Measurements from ENCODE around the gene ECD. TPM values are rescaled to one million over a fixed set of nuclear protein-coding genes. Genes with fewer than 3 reads are reported as not detected.

Gene ECD
- polyA plus RNA-seq, 1 donor from 2014 or later: 30.0 TPM

DNA sequence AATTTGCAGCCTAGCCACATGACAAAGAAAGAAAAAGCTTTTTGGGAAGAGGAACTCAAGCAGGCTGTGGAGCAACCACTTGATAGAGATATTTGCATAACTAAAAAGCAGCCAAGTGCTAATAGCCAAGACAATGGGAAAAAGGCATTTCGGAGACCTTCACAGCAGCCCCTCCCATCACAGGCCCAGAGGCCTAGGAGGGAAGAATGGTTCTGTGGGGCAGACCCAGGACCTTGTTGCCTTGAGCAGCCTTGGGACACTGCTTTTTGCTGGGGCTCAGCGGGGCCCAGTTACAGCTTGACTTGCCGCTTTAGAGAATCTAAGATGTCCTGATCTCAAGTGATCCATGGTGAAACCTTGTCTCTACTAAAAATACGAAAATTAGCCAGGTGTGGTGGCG is 38.6 kb upstream of the ECD start:
- Histone ChIP-seq H3K79me2 (replicated peaks; ENCODE audit: insufficient read depth, low read length) (no peaks in the 10 kb centered on the region), H3K4me3 (ENCODE audit: low read length) (no peak overlapping the region), H3K36me3 (ENCODE audit: insufficient read depth, low read length) (no peaks in the 10 kb centered on the region), H3K27ac (ENCODE audit: low read length) (no peak overlapping the region), H3K9ac (ENCODE audit: low read length) (no peak overlapping the region), H3K27me3 (ENCODE audit: insufficient read depth, low read depth, low read length) (no peaks in the 10 kb centered on the region), H3K9me3 (ENCODE audit: low read length) (no peaks in the 10 kb centered on the region), H3F3A (ENCODE audit: insufficient read depth, low read length, poor library complexity, severe bottlenecking) (no peaks in the 10 kb centered on the region), H2AFZ (ENCODE audit: low read depth, low read length) (no peak overlapping the region), H4K20me1 (ENCODE audit: insufficient read depth) (no peaks in the 10 kb centered on the region), H3K4me2 (ENCODE audit: low read length) (no peak overlapping the region), H3K9me2 (ENCODE audit: insufficient read depth, low read length) (no peaks in the 10 kb centered on the region)
- no peak for TF ChIP-seq SMC3 (conservative IDR thresholded peaks at IDR 0.05; ENCODE audit: poor library complexity)
- no peak for TF ChIP-seq TAF1 (IDR thresholded peaks at IDR 0.05; ENCODE audit: low read depth)
- TF ChIP-seq EZH2 (IDR thresholded peaks at IDR 0.05; ENCODE audit: borderline replicate concordance, insufficient read depth, low read length, poor library complexity, severe bottlenecking): no peak
- TF ChIP-seq, protein P1, sequence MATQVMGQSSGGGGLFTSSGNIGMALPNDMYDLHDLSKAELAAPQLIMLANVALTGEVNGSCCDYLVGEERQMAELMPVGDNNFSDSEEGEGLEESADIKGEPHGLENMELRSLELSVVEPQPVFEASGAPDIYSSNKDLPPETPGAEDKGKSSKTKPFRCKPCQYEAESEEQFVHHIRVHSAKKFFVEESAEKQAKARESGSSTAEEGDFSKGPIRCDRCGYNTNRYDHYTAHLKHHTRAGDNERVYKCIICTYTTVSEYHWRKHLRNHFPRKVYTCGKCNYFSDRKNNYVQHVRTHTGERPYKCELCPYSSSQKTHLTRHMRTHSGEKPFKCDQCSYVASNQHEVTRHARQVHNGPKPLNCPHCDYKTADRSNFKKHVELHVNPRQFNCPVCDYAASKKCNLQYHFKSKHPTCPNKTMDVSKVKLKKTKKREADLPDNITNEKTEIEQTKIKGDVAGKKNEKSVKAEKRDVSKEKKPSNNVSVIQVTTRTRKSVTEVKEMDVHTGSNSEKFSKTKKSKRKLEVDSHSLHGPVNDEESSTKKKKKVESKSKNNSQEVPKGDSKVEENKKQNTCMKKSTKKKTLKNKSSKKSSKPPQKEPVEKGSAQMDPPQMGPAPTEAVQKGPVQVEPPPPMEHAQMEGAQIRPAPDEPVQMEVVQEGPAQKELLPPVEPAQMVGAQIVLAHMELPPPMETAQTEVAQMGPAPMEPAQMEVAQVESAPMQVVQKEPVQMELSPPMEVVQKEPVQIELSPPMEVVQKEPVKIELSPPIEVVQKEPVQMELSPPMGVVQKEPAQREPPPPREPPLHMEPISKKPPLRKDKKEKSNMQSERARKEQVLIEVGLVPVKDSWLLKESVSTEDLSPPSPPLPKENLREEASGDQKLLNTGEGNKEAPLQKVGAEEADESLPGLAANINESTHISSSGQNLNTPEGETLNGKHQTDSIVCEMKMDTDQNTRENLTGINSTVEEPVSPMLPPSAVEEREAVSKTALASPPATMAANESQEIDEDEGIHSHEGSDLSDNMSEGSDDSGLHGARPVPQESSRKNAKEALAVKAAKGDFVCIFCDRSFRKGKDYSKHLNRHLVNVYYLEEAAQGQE (IDR thresholded peaks at IDR 0.05; ENCODE audit: borderline replicate concordance): no peak
- no peak for TF ChIP-seq POLR2AphosphoS5 (IDR thresholded peaks at IDR 0.05)
- no peak for TF ChIP-seq RAD21 (conservative IDR thresholded peaks at IDR 0.05)
- no peak for TF ChIP-seq CTCF (IDR thresholded peaks at IDR 0.05; ENCODE audit: poor library complexity, severe bottlenecking)

DNA sequence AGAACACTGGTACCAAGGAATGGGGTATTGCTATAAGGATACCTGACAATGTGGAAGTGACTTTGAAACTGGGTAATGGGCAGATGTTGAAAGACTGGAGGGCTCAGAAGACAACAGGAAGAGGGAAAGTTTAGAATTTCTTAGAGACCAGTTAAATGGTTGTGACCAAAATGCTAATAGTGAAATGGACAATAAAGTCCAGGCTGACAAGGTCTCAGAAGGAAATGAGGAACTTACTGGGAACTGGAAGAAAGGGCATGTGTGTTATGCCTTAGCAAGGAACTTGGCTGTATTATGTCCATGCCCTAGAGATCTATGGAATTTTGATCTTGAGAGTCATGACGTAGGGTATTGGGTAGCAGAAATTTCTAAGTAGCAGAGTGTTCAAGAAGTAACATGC is 38.1 kb upstream of the ECD start:
- Histone ChIP-seq H3K9me3 (ENCODE audit: low read length) (no peaks in the 10 kb centered on the region), H3K79me2 (replicated peaks; ENCODE audit: insufficient read depth, low read length) (no peaks in the 10 kb centered on the region), H3K9me2 (ENCODE audit: insufficient read depth, low read length) (no peaks in the 10 kb centered on the region), H3K4me2 (ENCODE audit: low read length) (no peak overlapping the region), H3K9ac (ENCODE audit: low read length) (no peak overlapping the region), H3F3A (ENCODE audit: insufficient read depth, low read length, poor library complexity, severe bottlenecking) (no peaks in the 10 kb centered on the region), H3K4me3 (ENCODE audit: low read length) (no peak overlapping the region), H4K20me1 (ENCODE audit: insufficient read depth) (no peaks in the 10 kb centered on the region), H3K36me3 (ENCODE audit: insufficient read depth, low read length) (no peaks in the 10 kb centered on the region), H3K27ac (ENCODE audit: low read length) (no peak overlapping the region), H2AFZ (ENCODE audit: low read depth, low read length) (no peak overlapping the region), H3K27me3 (ENCODE audit: insufficient read depth, low read depth, low read length) (no peaks in the 10 kb centered on the region)
- TF ChIP-seq MXI1 (conservative IDR thresholded peaks at IDR 0.05; ENCODE audit: poor library complexity, severe bottlenecking) (no peak), POLR2AphosphoS5 (IDR thresholded peaks at IDR 0.05) (no peak), EP300 (conservative IDR thresholded peaks at IDR 0.05; ENCODE audit: poor library complexity, severe bottlenecking) (no peak), SMC3 (conservative IDR thresholded peaks at IDR 0.05; ENCODE audit: poor library complexity) (no peak), CTCF (IDR thresholded peaks at IDR 0.05; ENCODE audit: poor library complexity, severe bottlenecking) (no peak), RAD21 (conservative IDR thresholded peaks at IDR 0.05) (no peak), TAF1 (IDR thresholded peaks at IDR 0.05; ENCODE audit: low read depth) (no peak), EZH2 (IDR thresholded peaks at IDR 0.05; ENCODE audit: borderline replicate concordance, insufficient read depth, low read length, poor library complexity, severe bottlenecking) (no peak)
- TF ChIP-seq, protein P1 (IDR thresholded peaks at IDR 0.05; ENCODE audit: borderline replicate concordance): no peak
